HEK293 (cell line): ENCODE data around the gene MFSD1.

Experiments
- CTCF ChIA-PET: fragments of 350-600 bp; formaldehyde crosslinking; extraction: SDS; loops from one replicate; lab custom pipeline; 2021; ENCODE audit warnings: antibody characterized with exemption; lab: Yijun Ruan, JAX
- POLR2A ChIA-PET: fragments of 300-600 bp; formaldehyde crosslinking; extraction: SDS; loops from one replicate; lab custom pipeline; 2020; ENCODE audit warnings: antibody characterized with exemption, inconsistent platforms; lab: Yijun Ruan, JAX
- H3K27ac ChIP-seq: fragments of 200-500 bp; sonication (Bioruptor generic); 2 replicates; pipeline ENCODE4 v1.5.1; 2014; ENCODE audit warnings: low read depth, low read length, control low read depth, inconsistent platforms; ENCODE audit errors: extremely low read depth
- H3K36me3 ChIP-seq, 2 experiments: fragments of 200-500 bp in 1 of 2; sonication (Bioruptor generic) in 1 of 2; 1 replicate in 1 of 2; 2 replicates in 1 of 2; pipeline ENCODE4 v1.5.1; 2014 to 2017; ENCODE audit warnings: inconsistent platforms in 2 of 2, low read length in 2 of 2; ENCODE audit not compliant: control insufficient read depth in 2 of 2, insufficient read depth in 1 of 2
- H3K4me1 ChIP-seq: fragments of 200-500 bp; sonication (Bioruptor generic); 2 replicates; pipeline ENCODE4 v1.5.1; 2014; ENCODE audit warnings: mild to moderate bottlenecking, low read length, inconsistent platforms; ENCODE audit not compliant: control insufficient read depth, insufficient read depth
- H3K4me3 ChIP-seq: 2 replicates; pipeline ENCODE4 v1.5.1; 2011; ENCODE audit warnings: low read depth, mild to moderate bottlenecking, control low read depth, low read length, moderate library complexity
- H3K9me3 ChIP-seq: fragments of 200-500 bp; sonication (Bioruptor generic); 2 replicates; pipeline ENCODE4 v1.5.1; 2014; ENCODE audit warnings: low read depth, low read length, inconsistent platforms; ENCODE audit not compliant: control insufficient read depth, insufficient read depth
- AEBP2 ChIP-seq: fragments of 450-650 bp; formaldehyde crosslinking; IDR thresholded peaks from 2 replicates; pipeline ENCODE4 v1.5.1; 2016; ENCODE audit warnings: missing biosample characterization, missing genetic modification characterization, borderline replicate concordance
- OVOL3 ChIP-seq: fragments of 450-650 bp; formaldehyde crosslinking; IDR thresholded peaks from 2 replicates; pipeline ENCODE4 v1.5.1; 2016; ENCODE audit warnings: missing biosample characterization, missing genetic modification characterization
- PRDM1 ChIP-seq: fragments of 450-650 bp; formaldehyde crosslinking; IDR thresholded peaks from 2 replicates; pipeline ENCODE4; 2016; ENCODE audit warnings: missing biosample characterization, missing genetic modification characterization
- PRDM2 ChIP-seq: fragments of 450-650 bp; formaldehyde crosslinking; IDR thresholded peaks from 2 replicates; pipeline ENCODE4 v1.5.1; 2016; ENCODE audit warnings: missing biosample characterization, missing genetic modification characterization, borderline replicate concordance
- ZBTB26 ChIP-seq: fragments of 450-650 bp; formaldehyde crosslinking; optimal IDR thresholded peaks from 2 replicates; pipeline ENCODE3; 2016; ENCODE audit warnings: missing biosample characterization, mild to moderate bottlenecking, missing genetic modification characterization
- ZNF138 ChIP-seq: fragments of 450-650 bp; formaldehyde crosslinking; IDR thresholded peaks from 2 replicates; pipeline ENCODE4 v1.5.1; 2016; ENCODE audit warnings: missing biosample characterization, missing genetic modification characterization, borderline replicate concordance
- ZNF16 ChIP-seq: fragments of 450-650 bp; formaldehyde crosslinking; IDR thresholded peaks from 2 replicates; pipeline ENCODE4 v1.5.1; 2016; ENCODE audit warnings: low read depth, missing biosample characterization, missing genetic modification characterization
- ZNF175 ChIP-seq: fragments of 450-650 bp; formaldehyde crosslinking; IDR thresholded peaks from 2 replicates; pipeline ENCODE4 v1.5.1; 2016; ENCODE audit warnings: missing biosample characterization, missing genetic modification characterization
- ZNF398 ChIP-seq: fragments of 450-650 bp; formaldehyde crosslinking; IDR thresholded peaks from 2 replicates; pipeline ENCODE4 v1.5.1; 2017; ENCODE audit warnings: missing biosample characterization, missing genetic modification characterization
- ZNF514 ChIP-seq: fragments of 450-650 bp; formaldehyde crosslinking; IDR thresholded peaks from 2 replicates; pipeline ENCODE4 v1.5.1; 2016; ENCODE audit warnings: missing biosample characterization, missing genetic modification characterization
- ZNF529 ChIP-seq: fragments of 450-650 bp; formaldehyde crosslinking; IDR thresholded peaks from 2 replicates; pipeline ENCODE4 v1.5.1; 2017; ENCODE audit warnings: missing genetic modification characterization, missing biosample characterization; ENCODE audit not compliant: insufficient replicate concordance
- ZNF560 ChIP-seq: fragments of 450-650 bp; formaldehyde crosslinking; IDR thresholded peaks from 2 replicates; pipeline ENCODE4 v1.5.1; 2017; ENCODE audit warnings: missing biosample characterization, missing genetic modification characterization, borderline replicate concordance
- ZNF585B ChIP-seq: fragments of 450-650 bp; formaldehyde crosslinking; IDR thresholded peaks from 2 replicates; pipeline ENCODE4 v1.5.1; 2016; ENCODE audit warnings: missing biosample characterization, missing genetic modification characterization
- ZNF596 ChIP-seq: fragments of 450-650 bp; IDR thresholded peaks from 2 replicates; pipeline ENCODE4 v1.5.0; 2018; ENCODE audit warnings: missing biosample characterization, mild to moderate bottlenecking, missing genetic modification characterization, moderate library complexity
- ZNF623 ChIP-seq: fragments of 450-650 bp; formaldehyde crosslinking; IDR thresholded peaks from 2 replicates; pipeline ENCODE4 v1.5.1; 2016; ENCODE audit warnings: missing biosample characterization, missing genetic modification characterization
- ZNF624 ChIP-seq: fragments of 450-650 bp; formaldehyde crosslinking; IDR thresholded peaks from 2 replicates; pipeline ENCODE4 v1.5.1; 2017; ENCODE audit warnings: missing biosample characterization, missing genetic modification characterization
- ZNF626 ChIP-seq: fragments of 450-650 bp; sonication (Bioruptor Pico); formaldehyde crosslinking; IDR thresholded peaks from 2 replicates; pipeline ENCODE4 v1.5.1; 2018; ENCODE audit warnings: missing biosample characterization, missing genetic modification characterization, inconsistent platforms
- ZNF692 ChIP-seq: fragments of 450-650 bp; formaldehyde crosslinking; IDR thresholded peaks from 2 replicates; pipeline ENCODE4 v1.5.1; 2016; ENCODE audit warnings: missing biosample characterization, missing genetic modification characterization
- ZNF701 ChIP-seq: fragments of 450-650 bp; formaldehyde crosslinking; IDR thresholded peaks from 2 replicates; pipeline ENCODE4 v1.5.1; 2016; ENCODE audit warnings: missing biosample characterization, missing genetic modification characterization
- ZNF747 ChIP-seq: fragments of 450-650 bp; formaldehyde crosslinking; IDR thresholded peaks from 2 replicates; pipeline ENCODE4 v1.5.1; 2016; ENCODE audit warnings: missing biosample characterization, missing genetic modification characterization
- ZXDB ChIP-seq: fragments of 450-650 bp; formaldehyde crosslinking; IDR thresholded peaks from 2 replicates; pipeline ENCODE4 v1.5.1; 2016; ENCODE audit warnings: missing biosample characterization, missing genetic modification characterization

Gene MFSD1

DNA sequence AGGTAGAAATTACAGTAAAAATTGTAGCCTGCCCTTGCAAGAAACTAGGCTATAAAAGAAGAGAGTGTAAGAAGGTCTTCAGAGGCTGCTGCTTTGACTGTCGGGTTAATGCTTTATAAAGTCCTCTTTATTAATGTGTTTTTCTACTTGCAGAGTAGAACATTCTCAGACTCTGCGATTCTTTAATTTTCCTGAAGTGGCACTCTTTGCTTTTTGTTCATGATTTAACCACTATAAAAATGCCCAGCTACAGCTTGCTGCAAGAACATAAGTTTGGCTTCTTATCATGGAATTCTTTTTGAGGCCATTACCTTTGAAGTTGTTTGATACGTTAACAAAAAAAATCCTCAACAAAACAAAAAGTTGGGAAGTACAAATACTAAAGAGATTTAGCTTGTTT is 33.8 kb downstream of the MFSD1 start (continued):
- no peak for TF ChIP-seq AEBP2

DNA sequence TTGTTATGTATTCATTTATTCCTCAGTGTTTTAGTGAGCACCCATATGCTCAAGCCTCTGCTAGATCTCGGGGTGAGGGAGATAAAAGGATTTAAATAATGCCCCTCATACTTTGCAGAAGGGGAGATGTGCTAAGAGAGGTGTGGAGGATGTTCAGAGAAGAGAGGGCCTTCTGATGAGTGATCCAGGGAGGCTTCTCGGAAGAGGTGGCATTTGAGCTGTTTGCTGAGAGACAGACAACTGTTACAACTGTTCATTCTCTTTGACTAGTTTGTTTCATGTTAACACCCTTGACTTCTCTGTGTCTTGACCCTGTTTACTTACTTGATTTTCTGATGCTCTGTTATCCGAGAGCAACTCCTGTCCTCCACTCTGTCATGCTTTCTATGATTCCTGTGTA is 34.5 kb downstream of the MFSD1 start:
- H3K4me1 ChIP-seq: no peaks in the 10 kb centered on the region
- no peak overlapping the region for H3K27ac ChIP-seq
- H3K4me3 ChIP-seq: no peak overlapping the region
- CTCF ChIA-PET: no interaction called here
- POLR2A ChIA-PET: no interaction called here
- TF ChIP-seq ZNF138 (no peak), ZNF585B (no peak), ZNF16 (tag by site-specific recombination) (no peak), ZNF747 (tag by site-specific recombination) (no peak), ZNF529 (tag by site-specific recombination) (no peak), ZXDB (tag by site-specific recombination) (no peak), ZNF514 (no peak), ZNF623 (tag by site-specific recombination) (no peak), ZNF701 (tag by site-specific recombination) (no peak), ZNF398 (tag by site-specific recombination) (no peak), ZNF624 (no peak), OVOL3 (no peak), PRDM2 (tag by site-specific recombination) (no peak), ZNF560 (tag by site-specific recombination) (no peak), ZBTB26 (tag by site-specific recombination) (no peak), ZNF692 (tag by site-specific recombination) (no peak), ZNF175 (no peak), ZNF596 (tag by site-specific recombination) (no peak), ZNF626 (tag by site-specific recombination) (no peak), PRDM1 (tag by site-specific recombination) (no peak)
- TF ChIP-seq, all 188 proteins: peak for 0
- Histone ChIP-seq H3K36me3 (no peaks in the 10 kb centered on the region), H3K9me3 (no peaks in the 10 kb centered on the region)
